Thyroid gland (tissue), 4 donors: Measurements from ENCODE around the gene KLF11.

Experiments
- POLR2A ChIP-seq, 2 donors: fragments of 450-650 bp; IDR thresholded peaks; one replicate each; pipeline ENCODE4 v1.6.1; 2017; ENCODE audit warnings: antibody characterized with exemption in 2 of 2, mild to moderate bottlenecking in 2 of 2, moderate library complexity in 1 of 2
- TF ChIP-seq, protein P1 (sequence below), 6 experiments: fragments of 200-600 bp in 3 of 6; fragments of 450-650 bp in 3 of 6; sonication (generic) in 3 of 6; IDR thresholded peaks; one replicate each; pipeline ENCODE4 v1.5.1; 2016 to 2019; ENCODE audit warnings: antibody characterized with exemption in 6 of 6, mild to moderate bottlenecking in 2 of 6, inconsistent platforms in 1 of 6, moderate library complexity in 1 of 6

DNA sequence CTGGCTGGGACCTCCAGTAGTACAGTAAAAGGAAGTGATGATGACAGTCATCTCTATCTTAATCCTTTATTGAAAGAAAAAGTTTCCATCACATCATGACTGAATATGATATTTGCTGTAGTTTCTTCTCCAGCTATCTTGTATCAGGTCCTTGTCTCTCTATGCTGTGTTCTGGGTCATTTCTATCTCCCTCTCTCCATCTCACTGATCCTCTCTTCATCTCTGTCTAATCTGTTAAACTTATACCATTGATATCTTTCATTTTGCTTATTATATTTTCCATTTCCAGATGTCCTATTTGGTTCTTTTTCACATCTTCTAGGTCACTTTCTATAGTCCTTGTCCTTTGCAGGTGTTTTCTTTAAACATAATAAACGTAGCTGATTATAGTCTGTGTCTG lies 24.5 kb downstream of the KLF11 start:
- TF ChIP-seq, protein P1, sequence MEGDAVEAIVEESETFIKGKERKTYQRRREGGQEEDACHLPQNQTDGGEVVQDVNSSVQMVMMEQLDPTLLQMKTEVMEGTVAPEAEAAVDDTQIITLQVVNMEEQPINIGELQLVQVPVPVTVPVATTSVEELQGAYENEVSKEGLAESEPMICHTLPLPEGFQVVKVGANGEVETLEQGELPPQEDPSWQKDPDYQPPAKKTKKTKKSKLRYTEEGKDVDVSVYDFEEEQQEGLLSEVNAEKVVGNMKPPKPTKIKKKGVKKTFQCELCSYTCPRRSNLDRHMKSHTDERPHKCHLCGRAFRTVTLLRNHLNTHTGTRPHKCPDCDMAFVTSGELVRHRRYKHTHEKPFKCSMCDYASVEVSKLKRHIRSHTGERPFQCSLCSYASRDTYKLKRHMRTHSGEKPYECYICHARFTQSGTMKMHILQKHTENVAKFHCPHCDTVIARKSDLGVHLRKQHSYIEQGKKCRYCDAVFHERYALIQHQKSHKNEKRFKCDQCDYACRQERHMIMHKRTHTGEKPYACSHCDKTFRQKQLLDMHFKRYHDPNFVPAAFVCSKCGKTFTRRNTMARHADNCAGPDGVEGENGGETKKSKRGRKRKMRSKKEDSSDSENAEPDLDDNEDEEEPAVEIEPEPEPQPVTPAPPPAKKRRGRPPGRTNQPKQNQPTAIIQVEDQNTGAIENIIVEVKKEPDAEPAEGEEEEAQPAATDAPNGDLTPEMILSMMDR (IDR thresholded peaks at IDR 0.05) = no peak
- TF ChIP-seq POLR2A (IDR thresholded peaks at IDR 0.05) = no peak
